Kidney epithelial cell (primary cell): ENCODE measurements around the gene IL37. TPM values are rescaled to one million over a fixed set of nuclear protein-coding genes. Genes with fewer than 3 reads are reported as not detected.

Experiments
- DNase-seq: peaks from one replicate; pipeline ENCODE4 v3.0.0-alpha.2; 2010; ENCODE audit warnings: low read depth
- H3K27me3 ChIP-seq: 2 replicates; pipeline ENCODE4 v1.6.0; 2011; ENCODE audit warnings: low read length; ENCODE audit not compliant: control insufficient read depth, insufficient read depth
- H3K36me3 ChIP-seq: 2 replicates; pipeline ENCODE4 v1.5.1; 2011; ENCODE audit warnings: low read length; ENCODE audit not compliant: control insufficient read depth, insufficient read depth
- H3K4me3 ChIP-seq: 2 replicates; pipeline ENCODE4 v1.5.1; 2011; ENCODE audit warnings: low read depth, mild to moderate bottlenecking, control low read depth, low read length
- total RNA-seq: library from RNA; depleted of rRNA; stranded (reverse); fragments of >200 nt; gene quantifications from 2 replicates; pipeline ENCODE4 v1.2.3, GENCODE V29; 2015
- TF ChIP-seq, protein P1 (sequence below): IDR thresholded peaks from 2 replicates; pipeline ENCODE4 v1.5.1; 2011; ENCODE audit warnings: mild to moderate bottlenecking, moderate library complexity, low read length, control low read depth, inconsistent platforms; ENCODE audit not compliant: insufficient read depth, poor library complexity, severe bottlenecking

The IL37 gene
- total RNA-seq, 1 donor from 2014 or later: not detected

DNA sequence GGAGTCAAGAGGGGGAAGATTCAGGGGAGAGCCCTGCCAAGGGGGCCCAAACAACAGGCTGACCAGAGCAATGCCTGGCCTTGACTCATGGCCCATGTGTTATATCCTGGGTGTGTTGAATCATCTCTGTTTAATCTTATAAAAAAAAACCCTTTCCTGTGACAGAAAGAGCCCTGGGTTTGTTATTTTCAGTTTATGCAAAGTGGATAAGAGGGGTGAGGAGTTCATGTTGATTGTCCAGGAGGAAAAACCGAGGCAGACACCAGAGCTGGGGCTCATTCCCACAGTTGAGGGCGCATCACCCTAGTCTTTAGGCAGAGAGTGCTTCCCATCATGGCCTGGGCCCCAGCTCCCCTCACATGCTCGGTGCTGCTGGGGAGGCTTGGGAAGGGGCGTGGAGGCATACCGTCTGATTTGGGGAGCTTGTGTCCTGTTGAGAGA is 30.9 kb upstream of the IL37 start:
- Histone ChIP-seq H3K27me3 (no peaks in the 10 kb centered on the region), H3K36me3 (no peaks in the 10 kb centered on the region), H3K4me3 (no peak overlapping the region)
- DNase-seq: no peak
- TF ChIP-seq, protein P1, sequence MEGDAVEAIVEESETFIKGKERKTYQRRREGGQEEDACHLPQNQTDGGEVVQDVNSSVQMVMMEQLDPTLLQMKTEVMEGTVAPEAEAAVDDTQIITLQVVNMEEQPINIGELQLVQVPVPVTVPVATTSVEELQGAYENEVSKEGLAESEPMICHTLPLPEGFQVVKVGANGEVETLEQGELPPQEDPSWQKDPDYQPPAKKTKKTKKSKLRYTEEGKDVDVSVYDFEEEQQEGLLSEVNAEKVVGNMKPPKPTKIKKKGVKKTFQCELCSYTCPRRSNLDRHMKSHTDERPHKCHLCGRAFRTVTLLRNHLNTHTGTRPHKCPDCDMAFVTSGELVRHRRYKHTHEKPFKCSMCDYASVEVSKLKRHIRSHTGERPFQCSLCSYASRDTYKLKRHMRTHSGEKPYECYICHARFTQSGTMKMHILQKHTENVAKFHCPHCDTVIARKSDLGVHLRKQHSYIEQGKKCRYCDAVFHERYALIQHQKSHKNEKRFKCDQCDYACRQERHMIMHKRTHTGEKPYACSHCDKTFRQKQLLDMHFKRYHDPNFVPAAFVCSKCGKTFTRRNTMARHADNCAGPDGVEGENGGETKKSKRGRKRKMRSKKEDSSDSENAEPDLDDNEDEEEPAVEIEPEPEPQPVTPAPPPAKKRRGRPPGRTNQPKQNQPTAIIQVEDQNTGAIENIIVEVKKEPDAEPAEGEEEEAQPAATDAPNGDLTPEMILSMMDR: no peak

DNA sequence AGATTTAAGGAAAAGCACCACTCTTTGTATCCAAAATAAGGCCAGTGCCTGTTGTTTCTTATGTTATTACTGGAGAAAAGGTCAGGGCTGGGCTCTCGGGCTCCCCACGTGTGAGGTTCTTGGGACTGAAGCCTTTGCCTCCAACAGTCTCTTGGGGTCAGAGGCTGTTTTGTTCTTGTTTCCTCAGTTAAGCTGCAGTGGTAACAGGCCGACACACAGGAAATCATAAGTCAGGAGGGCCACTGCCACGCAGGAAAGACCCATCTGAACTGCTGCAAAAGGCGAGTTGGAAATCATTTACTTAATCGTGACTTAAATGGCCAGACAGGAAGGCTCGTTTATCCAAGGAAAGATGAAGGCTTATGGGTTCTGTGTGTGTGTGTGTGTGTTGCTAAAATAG is 30.3 kb upstream of the IL37 start:
- TF ChIP-seq, protein P1: no peak
- H3K36me3 ChIP-seq: no peaks in the 10 kb centered on the region
- no peak for DNase-seq
- H3K4me3 ChIP-seq: no peak overlapping the region
- no peaks in the 10 kb centered on the region for H3K27me3 ChIP-seq

DNA sequence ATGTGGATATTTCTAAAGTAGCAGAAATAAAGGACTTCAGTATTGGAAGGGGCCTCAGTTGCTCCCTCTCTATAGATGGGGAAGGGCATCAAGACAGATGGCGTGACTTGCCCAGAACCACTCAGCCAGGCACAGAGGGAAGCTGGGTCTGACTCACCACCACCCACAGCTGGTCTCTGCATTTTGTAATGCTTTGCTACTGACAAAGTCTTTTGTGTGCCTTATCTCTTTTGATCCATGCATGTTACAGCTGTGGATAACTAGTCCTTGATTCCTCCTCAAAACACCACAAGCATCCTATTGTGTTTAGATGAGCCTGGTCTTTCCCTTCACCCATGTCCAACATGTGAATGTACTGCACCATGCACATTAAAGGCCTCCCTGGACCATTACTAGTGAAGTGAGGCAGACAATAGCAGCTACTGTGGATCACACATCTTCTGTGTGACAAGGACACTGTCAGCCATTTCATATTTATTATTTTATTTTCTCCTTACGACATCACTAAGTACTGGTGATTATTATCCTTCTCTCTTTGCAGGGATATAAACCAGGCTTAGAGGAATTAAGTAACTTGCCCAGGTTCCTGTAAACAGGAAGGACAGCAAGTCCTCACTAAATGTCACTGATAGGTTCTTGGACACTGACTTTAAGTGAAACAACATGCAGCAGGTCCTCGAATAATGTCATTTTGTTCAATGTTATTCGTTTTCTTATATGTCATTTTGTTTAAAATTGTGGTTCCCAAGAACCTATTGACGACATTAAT is 29.6 kb upstream of the IL37 start:
- no peak for DNase-seq
- Histone ChIP-seq H3K36me3 (no peaks in the 10 kb centered on the region), H3K4me3 (no peak overlapping the region), H3K27me3 (no peaks in the 10 kb centered on the region)
- TF ChIP-seq, protein P1: no peak

DNA sequence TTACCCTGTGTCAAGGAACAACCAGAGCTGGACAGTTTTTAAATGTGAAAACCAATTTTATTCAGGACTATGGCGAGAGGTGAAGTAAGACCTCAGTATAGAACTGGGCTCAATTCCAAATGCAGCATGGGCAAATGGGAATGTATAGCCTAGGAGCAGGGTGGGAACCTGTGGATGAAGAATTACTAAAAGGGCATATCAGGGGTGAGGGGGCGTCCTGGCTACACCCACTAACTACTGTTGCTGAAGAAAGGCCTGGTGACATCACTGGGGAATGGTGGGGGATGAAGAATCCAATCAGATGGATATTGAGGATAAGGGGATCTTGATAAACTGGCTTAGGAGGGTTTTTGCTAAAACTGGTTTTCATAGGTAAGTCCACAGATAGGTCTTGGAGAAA is 27.3 kb upstream of the IL37 start:
- TF ChIP-seq, protein P1: no peak
- no peak overlapping the region for H3K4me3 ChIP-seq

DNA sequence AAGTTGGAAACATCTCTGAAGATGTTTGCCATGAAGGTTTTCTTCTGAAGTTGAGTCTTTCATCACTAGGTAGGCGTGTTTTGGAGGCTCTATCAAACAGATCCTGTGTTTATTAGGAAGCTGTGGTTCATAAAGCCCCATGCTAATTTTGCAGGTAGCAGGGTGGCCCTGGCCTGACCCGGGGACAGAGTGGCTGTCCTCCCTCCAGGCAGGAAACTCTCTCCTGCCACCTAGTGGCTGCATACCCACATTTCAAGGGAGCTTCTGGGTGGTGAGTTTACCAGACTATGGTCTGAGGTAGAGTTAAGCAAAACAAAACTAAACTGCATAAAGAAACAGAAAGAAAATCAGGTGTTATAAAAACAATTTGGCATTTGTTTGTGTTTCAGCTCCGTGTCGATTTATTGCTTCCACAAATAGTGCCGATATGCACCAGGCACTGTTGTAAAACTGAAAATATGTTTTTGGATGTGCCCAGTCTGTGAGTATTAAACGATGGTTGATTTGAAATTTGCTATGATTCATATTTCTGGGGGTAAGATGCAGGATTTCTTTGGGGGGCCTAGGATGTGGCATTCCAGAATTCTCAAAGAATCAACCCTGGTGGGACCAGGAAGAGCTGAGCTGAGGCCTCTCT is 26.0 kb upstream of the IL37 start:
- no peak overlapping the region for H3K4me3 ChIP-seq
- TF ChIP-seq, protein P1: peak; percentile 56
- no peak for DNase-seq
- H3K36me3 ChIP-seq: no peaks in the 10 kb centered on the region
- H3K27me3 ChIP-seq: no peaks in the 10 kb centered on the region

More for the DNA sequence above, 27.3 kb upstream of the IL37 start:
- no peaks in the 10 kb centered on the region for H3K27me3 ChIP-seq
- DNase-seq: no peak
- no peaks in the 10 kb centered on the region for H3K36me3 ChIP-seq

DNA sequence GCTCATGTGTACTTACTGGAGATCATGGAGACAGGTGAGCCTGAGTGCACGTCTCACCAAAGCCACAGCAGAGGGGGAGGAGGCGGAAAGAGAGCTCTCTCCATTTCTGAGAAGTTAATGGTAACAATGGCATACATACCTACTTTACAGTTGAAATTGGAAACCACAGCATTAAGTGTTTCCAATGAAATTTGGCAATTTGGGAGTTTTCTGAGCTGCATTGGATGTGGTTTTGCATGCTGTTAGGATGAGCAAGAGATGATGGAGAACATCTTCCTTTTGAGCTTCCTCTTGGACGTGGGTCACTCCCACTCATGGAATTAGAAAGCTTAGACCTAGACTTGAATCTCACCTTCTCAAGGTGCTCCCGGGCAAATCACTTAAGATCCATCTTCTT is 25.5 kb upstream of the IL37 start:
- no peaks in the 10 kb centered on the region for H3K36me3 ChIP-seq
- DNase-seq: no peak

More for the DNA sequence above, 25.5 kb upstream of the IL37 start:
- TF ChIP-seq, protein P1: no peak
- Histone ChIP-seq H3K4me3 (no peak overlapping the region), H3K27me3 (no peaks in the 10 kb centered on the region)
